HG02798 (cell line): ENCODE measurements around the gene APRT.

Experiments
- ATAC-seq: cut with Tn5 transposase; IDR thresholded peaks from one replicate; pipeline ENCODE4 v1.9.1; 2021; ENCODE audit warnings: mild to moderate bottlenecking; ENCODE audit not compliant: unreplicated experiment, poor library complexity

Gene APRT

DNA sequence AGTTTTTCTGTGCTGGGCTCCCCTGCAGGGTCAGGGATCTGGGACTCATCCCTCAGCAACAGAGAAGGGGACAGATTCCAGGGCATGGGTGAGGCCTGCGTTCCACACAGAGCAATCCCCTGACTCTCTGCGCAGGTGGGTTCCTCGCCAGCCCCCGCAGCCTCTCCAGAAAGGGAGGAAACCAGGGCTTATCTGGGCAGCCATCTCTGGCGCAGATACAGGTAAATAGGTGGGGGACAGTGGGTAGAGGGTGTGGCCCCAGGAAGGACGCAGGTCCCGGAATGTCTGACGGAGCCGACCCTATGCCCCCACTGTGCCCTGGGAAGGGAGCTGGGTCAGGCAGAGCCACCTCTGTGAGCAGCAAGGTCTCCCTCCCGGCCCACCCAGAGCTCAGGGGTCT is 49.9 kb downstream of the APRT start:
- no peak for ATAC-seq

DNA sequence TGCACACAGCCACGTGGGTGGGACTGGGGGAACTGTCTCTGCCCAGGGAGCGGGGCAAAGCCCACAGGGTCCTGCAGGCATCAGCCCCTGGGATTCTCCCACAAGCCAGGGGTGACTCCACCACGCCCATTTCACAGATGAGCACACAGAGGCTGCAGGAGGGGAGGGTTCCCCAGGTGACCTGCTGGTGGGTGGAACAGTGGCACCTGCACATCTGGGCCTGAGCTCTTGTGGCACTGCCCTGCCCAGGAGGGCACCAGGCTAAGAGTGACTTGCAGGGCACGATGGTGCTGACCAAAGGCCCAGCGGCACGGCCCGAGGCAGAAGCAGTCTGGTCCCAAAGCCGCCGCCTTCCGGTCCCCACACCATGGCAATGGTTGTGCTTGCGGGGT is 50.6 kb downstream of the APRT start:
- no peak for ATAC-seq

- no peak for ATAC-seq
These were observed 51.1 kb downstream of the APRT start for GRCh38 chr16:88760424-88761142.

GRCh38 chr16:88759976-88760350 is 51.8 kb downstream of the APRT start:
- no peak for ATAC-seq
